H1 (cell line): ENCODE data around the gene EPHA3. TPM values are rescaled to one million over a fixed set of nuclear protein-coding genes. Genes with fewer than 3 reads are reported as not detected.

Experiments
- CTCF ChIA-PET: fragments of 300-600 bp; sonication (Branson Sonifier 250); formaldehyde crosslinking; loops from one replicate; lab custom pipeline; 2021; ENCODE audit not compliant: partially characterized antibody; lab: Charles Lee
- POLR2A ChIA-PET: fragments of 300-600 bp; sonication (Branson Sonifier 250); formaldehyde crosslinking; loops from one replicate; lab custom pipeline; 2021; ENCODE audit warnings: inconsistent platforms; ENCODE audit not compliant: partially characterized antibody; lab: Charles Lee
- DNase-seq, 2 experiments: peaks; one replicate each; pipeline versions ENCODE4 v3.0.0 to v3.0.0-alpha.2; 2010 to 2022; ENCODE audit warnings: low spot score in 2 of 2, low read depth in 1 of 2, mixed read lengths in 1 of 2
- FAIRE-seq: peaks from 2 replicates; lab custom pipeline; 2011; peaks lifted over from hg19 to GRCh38; lab: Jason Lieb, UNC
- H2AFZ ChIP-seq: 2 replicates; pipeline ENCODE4 v1.8.1; 2012; ENCODE audit warnings: low read length, inconsistent platforms
- H2AK5ac ChIP-seq: 2 replicates; pipeline ENCODE4 v1.6.1; 2013; ENCODE audit warnings: low read depth, low read length
- H2BK120ac ChIP-seq: replicated peaks from 2 replicates; pipeline ENCODE3; 2013; ENCODE audit warnings: low read depth, low read length, inconsistent platforms
- H2BK12ac ChIP-seq: 2 replicates; pipeline ENCODE4 v1.6.1; 2013; ENCODE audit warnings: low read depth, low read length
- H2BK15ac ChIP-seq: 2 replicates; pipeline ENCODE4 v1.6.1; 2013; ENCODE audit warnings: low read length
- H2BK20ac ChIP-seq: 2 replicates; pipeline ENCODE4 v1.6.1; 2013; ENCODE audit warnings: low read length
- H2BK5ac ChIP-seq: 2 replicates; pipeline ENCODE4 v1.6.1; 2013; ENCODE audit warnings: low read depth, low read length
- H3K14ac ChIP-seq: 2 replicates; pipeline ENCODE4 v1.6.1; 2013; ENCODE audit warnings: inconsistent platforms; ENCODE audit not compliant: insufficient read length
- H3K18ac ChIP-seq: 2 replicates; pipeline ENCODE4 v1.6.1; 2013; ENCODE audit warnings: low read length; ENCODE audit errors: extremely low read depth
- H3K23ac ChIP-seq: 2 replicates; pipeline ENCODE4 v1.6.1; 2013; ENCODE audit warnings: inconsistent platforms; ENCODE audit not compliant: insufficient read length
- H3K23me2 ChIP-seq: 2 replicates; pipeline ENCODE4 v1.6.1; 2013; ENCODE audit warnings: low read depth, low read length
- H3K27ac ChIP-seq: 2 replicates; pipeline ENCODE4 v1.6.1; 2011; ENCODE audit warnings: low read depth, low read length, inconsistent platforms
- H3K27me3 ChIP-seq, 4 experiments: replicated peaks in 1 of 4; 1 replicate in 1 of 4; 2 replicates in 3 of 4; pipeline versions ENCODE4 v1.6.1 to v1.8.1; 2011 to 2013; ENCODE audit warnings: low read length in 3 of 4, mild to moderate bottlenecking in 3 of 4, inconsistent platforms in 2 of 4, mixed read lengths in 2 of 4, moderate library complexity in 1 of 4; ENCODE audit not compliant: control insufficient read depth in 3 of 4, insufficient read depth in 3 of 4; ENCODE audit errors: extremely low read depth in 1 of 4
- H3K36me3 ChIP-seq, 4 experiments: 2 replicates each; pipeline versions ENCODE4 v1.6.1 to v1.8.1; 2011 to 2013; ENCODE audit warnings: mild to moderate bottlenecking in 4 of 4, low read length in 3 of 4, moderate library complexity in 2 of 4, control low read depth in 1 of 4, inconsistent platforms in 1 of 4; ENCODE audit not compliant: insufficient read depth in 4 of 4, control insufficient read depth in 2 of 4
- H3K4ac ChIP-seq: replicated peaks from 2 replicates; pipeline ENCODE3; 2013; ENCODE audit warnings: low read length, low read depth, mixed read lengths, inconsistent platforms; ENCODE audit not compliant: insufficient read length
- H3K4me1 ChIP-seq, 4 experiments: replicated peaks in 1 of 4; 1 replicate in 1 of 4; 2 replicates in 3 of 4; pipeline versions ENCODE4 v1.6.1 to v1.8.1; 2011 to 2013; ENCODE audit warnings: low read length in 3 of 4, inconsistent platforms in 2 of 4, mixed read lengths in 1 of 4; ENCODE audit not compliant: insufficient read depth in 4 of 4, control insufficient read depth in 3 of 4
- H3K4me2 ChIP-seq, 2 experiments: 2 replicates each; pipeline versions ENCODE4 v1.6.1 to v1.8.1; 2011 to 2013; ENCODE audit warnings: low read depth in 2 of 2, low read length in 2 of 2, control low read depth in 1 of 2, inconsistent platforms in 1 of 2, mild to moderate bottlenecking in 1 of 2; ENCODE audit not compliant: insufficient read depth in 1 of 2
- H3K4me3 ChIP-seq, 4 experiments: fragments of 200-600, 300-600 bp in 1 of 4; sonication (generic), shearing (Covaris generic), sonication (Bioruptor Twin) in 1 of 4; 2 replicates each; pipeline versions ENCODE4 v1.5.1 to v1.8.1; 2011 to 2016; ENCODE audit warnings: low read length in 4 of 4, low read depth in 3 of 4, control low read depth in 2 of 4, inconsistent platforms in 2 of 4, mild to moderate bottlenecking in 2 of 4, mixed read lengths in 1 of 4, moderate library complexity in 1 of 4; ENCODE audit not compliant: insufficient read depth in 2 of 4; ENCODE audit errors: extremely low read depth in 1 of 4
- H3K56ac ChIP-seq: replicated peaks from 2 replicates; pipeline ENCODE3; 2013; ENCODE audit warnings: low read depth, mild to moderate bottlenecking, mixed read lengths, low read length, inconsistent platforms; ENCODE audit not compliant: insufficient read length
- H3K79me1 ChIP-seq: 2 replicates; pipeline ENCODE4 v1.6.1; 2013; ENCODE audit warnings: low read depth, low read length, control low read depth
- H3K79me2 ChIP-seq, 2 experiments: 2 replicates each; pipeline versions ENCODE4 v1.6.1 to v1.8.1; 2012 to 2013; ENCODE audit warnings: low read length in 2 of 2, mild to moderate bottlenecking in 2 of 2, inconsistent platforms in 1 of 2; ENCODE audit not compliant: insufficient read depth in 2 of 2, control insufficient read depth in 1 of 2
- H3K9ac ChIP-seq, 4 experiments: replicated peaks in 1 of 4; 1 replicate in 1 of 4; 2 replicates in 3 of 4; pipeline versions ENCODE4 v1.6.1 to v1.8.1; 2011 to 2013; ENCODE audit warnings: low read depth in 3 of 4, low read length in 3 of 4, control low read depth in 2 of 4, mild to moderate bottlenecking in 2 of 4, moderate library complexity in 2 of 4, inconsistent platforms in 1 of 4; ENCODE audit errors: extremely low read depth in 1 of 4
- H3K9me3 ChIP-seq, 2 experiments: 2 replicates each; pipeline versions ENCODE4 v1.6.1 to v1.8.1; 2012 to 2013; ENCODE audit warnings: mild to moderate bottlenecking in 2 of 2, moderate library complexity in 2 of 2, control low read depth in 1 of 2, inconsistent platforms in 1 of 2, low read depth in 1 of 2, low read length in 1 of 2, mixed read lengths in 1 of 2; ENCODE audit not compliant: insufficient read depth in 2 of 2
- H4K20me1 ChIP-seq, 2 experiments: replicated peaks in 1 of 2; 2 replicates each; pipeline versions ENCODE3 to v1.8.1; 2011 to 2013; ENCODE audit warnings: inconsistent platforms in 2 of 2, low read length in 2 of 2, mild to moderate bottlenecking in 1 of 2; ENCODE audit not compliant: insufficient read depth in 2 of 2, control insufficient read depth in 1 of 2
- H4K5ac ChIP-seq: 2 replicates; pipeline ENCODE4 v1.6.1; 2013; ENCODE audit warnings: low read length, low read depth, mixed read lengths, inconsistent platforms; ENCODE audit not compliant: insufficient read length
- H4K8ac ChIP-seq: 2 replicates; pipeline ENCODE4 v1.8.0; 2013; ENCODE audit warnings: mild to moderate bottlenecking, moderate library complexity, low read length, inconsistent platforms; ENCODE audit not compliant: insufficient read depth; ENCODE audit errors: extremely low read depth
- H4K91ac ChIP-seq: replicated peaks from 2 replicates; pipeline ENCODE3; 2013; ENCODE audit warnings: low read length, mixed read lengths, inconsistent platforms; ENCODE audit not compliant: insufficient read length
- CBX5 ChIP-seq: fragments of 300-800, 300-1000 bp; sonication (generic); IDR thresholded peaks from 2 replicates; pipeline ENCODE4 v1.7.1; 2016; ENCODE audit warnings: antibody characterized with exemption, low read length, low read depth
- FOSL1 ChIP-seq: IDR thresholded peaks from 2 replicates; pipeline ENCODE4 v1.6.1; 2011; ENCODE audit warnings: mild to moderate bottlenecking, low read depth, low read length, moderate library complexity; ENCODE audit not compliant: insufficient read depth
- KDM4A ChIP-seq: IDR thresholded peaks from one replicate; pipeline ENCODE4 v1.7.1; 2012; ENCODE audit warnings: low read depth, mild to moderate bottlenecking, moderate library complexity, low read length, inconsistent platforms; ENCODE audit not compliant: severe bottlenecking
- POLR2AphosphoS5 ChIP-seq: IDR thresholded peaks from 2 replicates; pipeline ENCODE4 v1.6.1; 2011; ENCODE audit warnings: low read depth, low read length
- TBP ChIP-seq: IDR thresholded peaks from 2 replicates; pipeline ENCODE4 v1.6.1; 2011; ENCODE audit warnings: low read depth, low read length, improper control_type of control experiment
- TEAD4 ChIP-seq: IDR thresholded peaks from 2 replicates; pipeline ENCODE4 v1.6.1; 2012; ENCODE audit warnings: low read depth, low read length, inconsistent platforms, mixed read lengths
- YY1 ChIP-seq: IDR thresholded peaks from 2 replicates; pipeline ENCODE4 v1.6.1; 2011; ENCODE audit warnings: low read depth, mild to moderate bottlenecking, low read length
- polyA plus RNA-seq, 7 experiments: library from polyadenylated mRNA; depleted of rRNA in 3 of 7; stranded (reverse) in 5 of 7; unstranded in 2 of 7; fragments of >200 nt in 5 of 7; fragments of 200-250 nt in 2 of 7; gene quantifications; 1 replicate in 5 of 7; 2 replicates in 1 of 7; 4 replicates in 1 of 7; pipeline versions ENCODE4 v1.2.1 to v1.2.3, GENCODE V29; 2011 to 2013; ENCODE audit warnings: missing spikeins in 2 of 7, mixed read lengths in 2 of 7
- total RNA-seq: library from RNA; stranded (reverse); fragmentation: NEBNext Ultra II Directional; extraction: Animal tissue kit (Norgen Biotek cat#: 25700); gene quantifications from 2 replicates; pipeline ENCODE4 v1.2.1, GENCODE V29; 2021
- TF ChIP-seq, protein P1 (sequence below): IDR thresholded peaks from 2 replicates; pipeline ENCODE4 v1.6.1; 2012; ENCODE audit warnings: inconsistent platforms

EPHA3 gene
- total and polyA plus RNA-seq, 2 of the 8 experiments (the other 6 are each of a cell fraction or from before 2014, with no cell fraction given) = 0.09 to 0.22 TPM

DNA sequence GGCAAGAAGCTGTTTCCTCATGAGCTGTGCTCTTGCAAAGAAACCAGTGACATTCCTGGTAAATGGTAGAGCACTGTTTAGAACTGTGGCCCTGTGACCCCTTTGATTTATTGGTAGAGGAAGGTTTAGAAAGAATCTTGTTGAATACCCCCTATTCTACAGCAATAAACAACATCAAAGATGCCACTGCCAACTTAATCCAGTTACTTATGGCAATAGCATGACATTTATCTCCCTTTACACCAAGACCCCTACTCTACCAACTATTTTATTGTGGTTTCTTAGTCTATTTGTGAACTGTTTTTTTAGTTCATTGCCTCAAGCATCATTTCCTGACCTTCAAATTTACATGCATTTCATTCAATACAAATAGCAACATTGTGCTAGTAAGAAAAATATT, 288.6 kb downstream of the EPHA3 start:
- ChIA-PET POLR2A (no interaction called here), CTCF (interaction anchor here (0.6 kb wide), 1 partner anchor 802 kb away, joined by 3 read pairs; no protein-coding TSS in a partner anchor)
- Histone ChIP-seq H3K4me2 (no peak overlapping the region), H3K23me2 (no peaks in the 10 kb centered on the region), H2AFZ (no peak overlapping the region), H3K79me2 (no peaks in the 10 kb centered on the region), H3K9ac (no peak overlapping the region), H2BK20ac (no peak overlapping the region), H3K4ac (no peak overlapping the region), H3K9me3 (no peaks in the 10 kb centered on the region), H3K27me3 (no peaks in the 10 kb centered on the region), H3K18ac (no peak overlapping the region), H4K8ac (no peak overlapping the region), H3K23ac (no peak overlapping the region), H3K4me3 (no peak overlapping the region), H2BK15ac (no peak overlapping the region), H3K79me1 (no peaks in the 10 kb centered on the region), H2BK12ac (no peak overlapping the region), H3K36me3 (no peaks in the 10 kb centered on the region), H2BK120ac (no peak overlapping the region), H3K4me1 (no peaks in the 10 kb centered on the region), H3K14ac (no peak overlapping the region), H2AK5ac (no peak overlapping the region), H4K5ac (no peak overlapping the region), H2BK5ac (no peak overlapping the region), H4K91ac (no peak overlapping the region), H3K56ac (no peak overlapping the region), H3K27ac (no peak overlapping the region), H4K20me1 (no peaks in the 10 kb centered on the region)
- DNase-seq = no peak
- no peak for FAIRE-seq
- TF ChIP-seq TEAD4 (no peak), CBX5 (no peak), TBP (no peak), KDM4A (no peak), POLR2AphosphoS5 (no peak), FOSL1 (no peak), YY1 (no peak)
- TF ChIP-seq, protein P1, sequence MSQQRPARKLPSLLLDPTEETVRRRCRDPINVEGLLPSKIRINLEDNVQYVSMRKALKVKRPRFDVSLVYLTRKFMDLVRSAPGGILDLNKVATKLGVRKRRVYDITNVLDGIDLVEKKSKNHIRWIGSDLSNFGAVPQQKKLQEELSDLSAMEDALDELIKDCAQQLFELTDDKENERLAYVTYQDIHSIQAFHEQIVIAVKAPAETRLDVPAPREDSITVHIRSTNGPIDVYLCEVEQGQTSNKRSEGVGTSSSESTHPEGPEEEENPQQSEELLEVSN = no peak
